KG1 (cell line): ENCODE measurements around the gene FADS1.
A peak's percentile ranks its signal among the peaks of the same experiment; 100 is the strongest.

Source experiments
- DNase-seq: peaks from one replicate; lab custom pipeline; 2025; lab: John Stamatoyannopoulos, UW

Gene FADS1

DNA sequence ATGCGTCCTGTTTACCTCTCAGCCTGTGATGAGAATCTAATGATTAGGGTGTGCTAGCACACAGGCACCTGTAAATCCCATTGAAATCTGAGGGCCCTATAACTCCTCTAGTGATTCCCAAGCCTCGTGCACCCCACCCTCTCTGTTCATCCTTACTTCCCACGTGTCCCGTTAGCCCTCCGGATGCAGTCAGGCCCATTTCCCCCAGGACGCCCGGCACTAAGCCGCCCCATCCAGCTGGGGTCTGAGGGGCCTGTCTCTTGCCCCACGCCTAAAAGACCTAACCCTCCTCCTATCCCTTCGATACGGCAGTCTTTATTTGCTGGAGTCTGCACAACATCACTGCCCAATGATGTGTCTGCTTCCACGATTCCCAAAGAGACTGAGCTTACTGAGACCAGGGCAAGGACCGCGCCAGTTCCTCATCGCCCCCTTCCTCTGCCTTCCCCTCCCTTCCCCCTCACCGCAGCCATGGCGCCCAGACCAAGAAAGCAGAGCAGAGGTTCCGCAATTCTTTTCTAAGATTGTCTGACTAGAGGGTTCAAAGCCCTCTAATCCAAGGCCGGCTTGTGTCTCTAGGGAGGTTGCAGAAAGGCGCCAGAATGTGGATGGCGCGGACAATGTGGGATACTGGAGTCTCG, 10.2 kb upstream of the FADS1 start:
- DNase-seq = peak; percentile 85

GRCh38 chr11:61820174-61820573, 3.4 kb upstream of the FADS1 start:
- DNase-seq = no peak

GRCh38 chr11:61817471-61818202, 834 bp upstream of the FADS1 start:
- DNase-seq = no peak

- DNase-seq = peak; percentile 65
These were observed 740 bp downstream of the FADS1 start for GRCh38 chr11:61815790-61816735.

DNA sequence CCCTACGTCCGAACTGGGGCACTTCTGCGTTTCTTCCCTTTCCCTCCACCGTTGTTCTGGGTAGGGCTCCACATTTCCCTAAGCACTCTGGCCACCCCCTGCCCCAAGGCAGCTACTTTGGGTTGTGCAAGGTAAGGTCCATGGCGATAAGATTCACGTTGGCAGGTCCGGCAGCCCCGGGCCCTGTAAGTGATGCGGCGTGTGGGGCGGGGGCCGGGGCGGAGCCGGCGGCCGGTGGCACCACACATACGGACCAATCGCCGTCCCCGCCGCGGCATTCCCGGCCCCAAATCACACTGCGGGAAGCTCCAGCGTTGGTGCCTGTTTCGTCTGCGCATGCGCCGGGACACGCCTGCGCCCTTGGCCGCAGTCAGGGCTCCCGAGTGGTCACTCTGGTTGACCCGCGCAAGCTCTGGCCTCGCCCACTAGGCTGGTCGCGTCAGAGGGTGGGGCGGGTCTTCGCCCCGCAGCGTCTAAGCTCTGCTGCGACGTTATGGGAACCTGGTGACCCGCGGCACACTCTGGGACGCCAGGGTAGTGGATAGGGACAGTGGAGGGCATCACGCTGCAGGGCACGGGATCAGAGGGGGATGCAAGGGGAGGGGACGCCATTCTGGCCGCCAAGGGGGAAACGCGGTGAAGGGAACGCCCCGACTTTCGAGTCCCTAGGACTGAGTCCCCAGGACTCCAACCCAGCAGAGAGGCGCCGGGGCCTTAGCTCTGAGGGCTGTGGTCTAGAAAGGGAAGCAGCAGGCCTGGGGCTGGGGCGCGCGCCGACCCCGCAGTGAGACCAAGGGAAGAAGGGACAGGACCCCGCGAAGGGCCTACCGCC, 1.6 kb downstream of the FADS1 start:
- peak; percentile 65 for DNase-seq

DNA sequence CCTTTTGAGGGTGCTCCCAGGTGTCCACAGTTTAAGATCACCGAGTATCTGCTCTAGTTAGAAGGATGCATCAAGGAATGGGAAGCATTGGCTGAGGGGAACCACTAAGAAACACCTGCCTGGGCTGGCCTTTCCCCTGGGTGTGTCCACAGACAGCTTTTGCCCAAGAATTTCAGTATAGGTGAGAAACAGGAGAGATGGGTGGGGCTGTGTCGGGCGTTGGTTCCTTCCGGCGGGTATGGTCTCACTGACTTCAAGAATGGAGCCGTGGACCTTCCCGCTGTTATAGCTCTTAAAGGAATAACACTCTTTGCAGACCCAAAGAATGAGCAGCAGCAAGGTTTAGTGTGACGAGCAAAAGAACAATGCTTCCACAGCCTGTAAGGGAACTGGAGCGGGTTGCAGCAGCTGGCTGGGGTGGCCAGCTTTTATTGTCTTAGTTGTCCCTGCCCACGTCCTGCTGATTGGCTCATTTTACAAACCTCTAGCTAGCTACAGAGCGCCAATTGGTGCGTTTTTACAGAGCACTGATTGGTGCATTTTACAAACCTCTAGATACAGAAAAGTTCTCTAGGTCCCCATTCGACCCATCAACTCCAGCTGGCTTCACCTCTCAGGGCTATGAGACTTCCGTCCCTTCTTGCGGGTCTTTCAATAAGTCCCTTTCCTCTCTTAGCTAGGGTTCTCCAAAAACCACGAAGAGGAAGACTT, 2.4 kb downstream of the FADS1 start:
- DNase-seq = no peak

DNA sequence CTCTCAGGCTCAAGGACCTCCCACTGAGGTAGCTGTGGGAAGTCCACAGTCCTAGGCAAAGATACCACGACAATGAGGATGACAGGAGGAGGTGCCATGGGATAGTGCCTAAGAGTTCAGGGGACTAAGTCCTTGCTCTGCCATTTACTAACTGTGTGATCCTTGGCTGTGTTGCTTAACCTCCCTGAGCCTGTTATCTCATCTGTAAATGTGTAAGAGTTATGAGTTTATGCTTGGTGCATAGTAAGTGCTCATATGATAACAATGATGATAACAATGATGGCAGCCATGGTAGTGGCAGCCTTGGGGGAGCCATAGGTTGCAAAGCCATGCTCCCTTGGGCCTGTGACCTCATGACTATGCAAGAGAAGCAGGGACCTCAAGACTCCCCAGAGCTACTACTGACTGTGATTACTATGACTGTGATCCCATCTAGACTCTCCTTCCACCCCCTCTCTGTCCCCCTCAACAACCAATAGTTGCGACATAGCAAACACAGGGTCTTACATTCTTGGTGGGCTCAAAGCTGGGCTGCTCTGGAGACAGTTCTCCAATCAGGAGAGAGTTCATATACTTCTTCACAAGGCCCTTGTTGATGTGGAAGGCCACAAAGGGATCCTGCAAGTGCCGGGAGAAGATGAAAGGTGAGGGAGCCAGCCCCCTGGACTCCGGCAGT, 3.9 kb downstream of the FADS1 start:
- no peak for DNase-seq

DNA sequence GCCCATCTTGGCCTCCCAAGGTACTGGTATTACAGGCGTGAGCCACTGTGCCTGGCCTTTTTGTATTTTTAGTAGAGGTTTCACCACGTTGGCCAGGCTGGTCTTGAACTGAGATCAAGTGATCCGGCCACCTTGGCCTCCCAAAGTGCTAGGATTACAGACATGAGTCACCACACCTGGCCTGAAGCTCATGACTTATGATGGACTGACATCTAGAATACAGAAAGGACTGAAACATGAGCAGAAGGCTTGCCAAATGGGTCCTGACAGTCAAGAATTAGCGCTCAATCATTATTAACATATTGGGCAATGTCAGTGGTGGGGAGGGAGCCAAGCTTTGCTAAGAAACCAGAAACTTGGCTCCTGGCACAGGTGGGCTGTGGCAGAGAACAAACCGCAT, 5.0 kb downstream of the FADS1 start:
- no peak for DNase-seq

- no peak for DNase-seq
These were observed 6.1 kb downstream of the FADS1 start for GRCh38 chr11:61810671-61811175.

DNA sequence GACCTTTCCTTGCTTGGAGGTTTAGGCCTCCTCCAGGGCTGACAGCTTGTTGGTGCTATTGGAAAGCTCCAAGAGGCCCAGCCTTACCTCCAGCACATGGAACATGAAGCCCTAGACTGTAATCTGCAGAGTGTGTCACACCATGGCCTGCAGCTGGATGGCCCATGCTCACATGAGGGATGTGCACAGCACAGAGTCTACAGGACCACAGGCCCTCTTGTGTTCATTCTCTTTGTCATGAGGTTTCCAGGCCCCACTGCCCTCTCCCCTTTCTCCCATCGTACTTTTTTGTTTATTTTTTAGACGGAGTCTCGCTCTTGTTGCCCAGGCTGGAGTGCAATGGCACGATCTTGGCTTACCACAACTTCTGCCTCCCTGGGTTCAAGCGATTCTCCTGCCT, 10.0 kb downstream of the FADS1 start:
- no peak for DNase-seq

DNA sequence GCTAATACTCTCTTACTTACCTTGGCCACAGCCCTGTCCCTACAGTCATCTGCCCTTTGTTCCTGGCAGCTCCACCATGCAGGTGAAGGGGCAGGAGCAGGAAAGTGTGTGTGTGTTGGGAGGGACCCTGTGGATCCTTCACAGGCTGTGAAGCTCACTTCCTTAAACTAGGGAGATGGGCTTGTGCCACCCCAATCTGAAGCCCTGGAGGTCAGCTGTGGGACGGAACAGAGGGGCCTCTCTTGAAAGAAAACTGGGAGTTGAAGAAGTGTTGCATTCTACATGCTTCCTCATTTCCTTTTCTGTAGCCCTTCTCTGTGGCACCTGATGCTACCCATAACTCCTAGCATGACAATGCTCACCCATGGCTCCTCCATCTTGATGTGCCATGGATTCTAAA, 11.7 kb downstream of the FADS1 start:
- DNase-seq = no peak

GRCh38 chr11:61803889-61804647, 12.7 kb downstream of the FADS1 start:
- no peak for DNase-seq

- DNase-seq = no peak
These were observed 14.2 kb downstream of the FADS1 start for GRCh38 chr11:61802605-61803004.

- no peak for DNase-seq
These were observed 16.2 kb downstream of the FADS1 start for GRCh38 chr11:61800331-61801281.

GRCh38 chr11:61799665-61800284, 17.0 kb downstream of the FADS1 start:
- DNase-seq = no peak

DNA sequence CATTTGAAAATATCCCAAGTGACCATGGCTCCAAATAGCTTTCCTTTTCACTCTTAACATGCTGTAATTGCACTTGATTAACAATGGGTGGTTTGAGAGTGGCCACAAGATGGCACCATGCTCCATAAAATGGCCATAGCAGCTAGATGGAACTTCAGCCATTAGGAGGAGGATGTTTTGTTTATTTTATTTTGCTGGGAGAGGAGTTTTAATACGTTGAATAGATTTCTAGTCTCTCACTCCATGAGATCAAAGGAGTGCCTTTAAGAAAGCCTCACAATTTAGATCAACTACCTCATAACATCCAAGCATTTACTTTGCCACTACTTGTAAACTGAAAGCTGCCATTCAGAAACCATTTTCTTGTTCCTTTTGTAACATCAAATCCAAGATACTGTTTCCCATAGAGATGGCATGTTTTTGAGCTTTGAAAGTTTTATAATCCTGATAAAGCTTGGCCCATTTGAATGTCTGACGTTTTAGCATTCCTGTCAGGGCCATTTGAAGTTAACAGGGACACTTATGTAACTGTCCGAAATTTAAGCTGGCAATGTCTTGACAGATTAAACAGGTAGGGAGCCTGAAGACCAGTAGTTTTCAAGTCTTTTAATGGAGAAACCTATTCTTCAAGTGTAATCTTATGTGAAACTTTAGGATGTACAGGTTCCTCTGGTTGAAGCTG, 19.4 kb downstream of the FADS1 start:
- peak; percentile 83 for DNase-seq

- no peak for DNase-seq
These were observed 20.8 kb downstream of the FADS1 start for GRCh38 chr11:61795876-61796526.
